ENCODE data around the gene COL4A1.

Gene COL4A1

DNA sequence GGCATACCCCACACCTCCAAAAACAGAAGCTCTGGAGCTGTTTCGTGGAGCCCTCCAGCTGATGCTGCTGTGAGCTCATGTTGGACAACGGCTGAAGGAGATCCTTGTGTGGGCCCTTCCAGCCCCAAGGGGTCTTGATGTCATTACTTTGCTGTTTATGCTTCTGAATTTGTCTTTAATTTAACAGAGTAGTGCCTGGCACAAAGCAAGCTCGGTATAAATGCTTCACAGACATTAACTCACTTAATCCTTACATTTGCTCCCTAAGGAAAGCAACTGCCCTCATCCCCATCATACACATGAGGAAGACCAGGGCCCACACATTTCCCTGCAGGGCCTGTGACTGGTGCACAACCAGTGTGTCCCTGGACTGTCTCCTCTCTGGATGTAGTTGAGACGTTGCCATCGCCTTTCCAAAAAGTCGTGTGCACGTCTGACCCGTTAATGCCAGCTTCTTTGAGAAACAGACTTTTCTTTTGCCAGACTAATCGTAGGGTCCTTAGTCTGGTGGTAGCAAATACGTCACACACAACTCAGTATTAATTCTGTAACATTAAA lies 7.6 kb downstream of the COL4A1 start:
- intact Hi-C loops (cut with DNase I), result no loop called here
- no peak for DNase-seq

DNA sequence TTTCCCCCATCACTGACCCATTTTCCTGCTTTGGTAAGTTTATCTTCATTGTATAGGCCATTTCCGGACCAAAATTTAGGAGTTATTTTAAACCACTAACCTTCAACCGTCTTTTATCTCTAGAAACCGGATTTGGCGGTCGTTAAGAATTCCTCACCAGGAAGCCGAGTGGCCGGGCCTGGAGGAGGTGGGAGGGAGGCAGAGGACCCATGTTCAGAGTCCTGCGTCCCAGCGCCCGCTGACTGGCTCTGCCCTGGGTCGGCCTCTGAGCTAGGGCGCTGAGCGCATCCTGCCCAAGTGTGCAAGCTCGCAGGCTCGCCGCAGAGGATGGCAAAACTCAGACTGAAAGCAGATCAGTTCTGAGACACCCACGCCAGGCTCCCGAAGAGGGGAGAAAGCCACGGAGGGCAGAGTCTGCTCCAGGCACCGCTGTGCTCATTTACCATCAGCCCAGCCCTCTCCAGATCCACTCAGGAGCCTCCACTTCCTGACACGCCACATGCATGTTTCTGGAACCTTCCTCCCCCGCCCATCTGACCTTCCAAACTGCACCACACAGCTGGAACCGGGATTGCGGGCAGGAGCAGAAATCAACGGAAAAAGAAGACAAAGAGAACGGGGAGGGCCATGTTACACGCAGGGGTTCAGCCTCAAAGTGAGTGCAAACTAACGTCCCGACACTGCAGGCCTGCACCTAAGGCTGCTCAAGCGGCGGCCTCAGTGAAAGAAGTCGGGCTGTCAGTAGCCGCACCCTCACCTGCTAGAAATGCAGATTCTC lies 8.3 kb downstream of the COL4A1 start:
- no peak for DNase-seq
- intact Hi-C loops (cut with DNase I), result no loop called here

- no peak for DNase-seq
- intact Hi-C loops (cut with DNase I), result no loop called here
Measured at GRCh38 chr13:110297766-110298504, 9.0 kb downstream of the COL4A1 start.

DNA sequence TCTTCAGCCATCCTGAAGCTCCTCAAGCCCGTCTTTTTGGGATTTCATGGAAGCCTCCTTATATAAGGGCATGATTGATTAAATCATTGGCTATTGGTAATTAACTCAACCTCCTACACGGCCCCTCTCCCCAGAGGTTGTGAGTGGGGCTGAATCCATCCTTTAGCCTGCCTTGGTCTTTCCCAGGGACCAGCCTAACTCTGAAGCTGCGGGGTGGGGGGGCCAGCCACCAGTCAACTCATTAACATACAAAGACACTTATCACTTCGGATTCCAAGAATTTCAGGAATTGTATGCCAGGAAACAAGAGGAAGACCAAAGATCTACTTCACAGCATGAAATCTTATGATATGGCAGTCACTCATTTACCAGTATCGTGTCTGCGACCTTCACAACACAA lies 9.9 kb downstream of the COL4A1 start:
- intact Hi-C loops (cut with DNase I), result no loop called here
- DNase-seq, result no peak

- intact Hi-C loops (cut with DNase I), result no loop called here
- DNase-seq, result no peak
Measured at GRCh38 chr13:110294622-110295021, 12.3 kb downstream of the COL4A1 start.

GRCh38 chr13:110294146-110294545 lies 12.8 kb downstream of the COL4A1 start:
- no peak for DNase-seq

DNA sequence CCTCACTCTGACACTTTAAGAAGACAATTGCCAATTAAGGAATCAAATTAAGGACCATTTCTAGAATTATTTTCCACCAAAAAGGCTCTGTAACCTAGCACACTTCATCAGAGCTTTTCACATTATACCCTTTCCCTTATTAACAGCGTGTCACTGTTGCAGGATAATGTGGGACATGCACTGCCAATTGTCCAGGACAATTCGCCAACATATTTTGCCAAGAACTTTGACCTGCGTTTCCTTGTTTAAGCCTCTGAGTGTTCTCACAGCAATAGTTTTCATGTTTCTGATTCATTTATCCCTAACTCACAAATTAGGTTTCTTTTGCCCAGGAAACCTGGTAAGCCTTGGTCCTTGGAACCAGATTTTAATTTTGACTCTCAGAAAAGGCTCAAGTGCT lies 13.3 kb downstream of the COL4A1 start:
- DNase-seq, result no peak
- intact Hi-C loops (cut with DNase I), result no loop called here

More at GRCh38 chr13:110294146-110294545, 12.8 kb downstream of the COL4A1 start:
- intact Hi-C loops (cut with DNase I), result no loop called here

DNA sequence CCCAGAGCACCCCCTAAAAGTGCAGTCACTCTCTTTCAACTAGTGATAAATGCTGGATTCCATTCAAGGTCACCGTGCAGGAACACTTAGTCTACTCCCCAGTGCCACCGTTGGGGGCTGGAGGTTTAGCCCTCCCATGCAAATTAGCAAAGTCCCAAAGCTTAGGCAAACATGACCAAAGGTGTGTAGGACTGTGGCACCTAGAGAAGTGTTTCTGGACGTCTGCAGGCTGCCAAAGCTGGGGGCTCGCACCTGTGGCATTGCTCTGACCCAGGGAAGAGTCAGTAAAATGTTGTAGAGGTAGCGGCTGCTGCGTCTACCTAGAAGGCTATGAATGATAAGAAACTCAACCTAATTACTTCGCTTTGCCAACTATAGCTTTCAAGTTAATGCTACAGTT lies 13.9 kb downstream of the COL4A1 start:
- no peak for DNase-seq
- intact Hi-C loops (cut with DNase I), result no loop called here

DNA sequence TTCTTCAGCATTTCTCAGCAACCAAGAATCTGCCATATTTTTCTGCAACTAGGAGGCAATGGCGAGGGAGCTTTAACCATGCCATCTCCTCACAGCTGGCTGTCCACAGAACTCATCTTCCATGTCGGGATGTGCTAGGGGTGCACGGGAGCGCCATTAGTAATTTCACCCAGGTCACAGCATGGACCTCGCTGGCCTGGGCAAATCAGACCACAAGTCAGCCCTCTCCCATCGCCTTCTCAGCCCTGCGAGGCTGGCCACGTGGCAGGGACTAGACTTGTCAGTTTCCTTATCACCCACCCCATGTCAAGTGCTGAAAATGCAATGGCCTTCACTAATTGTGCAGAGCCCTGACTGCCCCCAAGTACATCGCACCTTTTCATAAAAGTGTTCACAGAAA lies 15.7 kb downstream of the COL4A1 start:
- intact Hi-C loops (cut with DNase I), result no loop called here
- no peak for DNase-seq

GRCh38 chr13:110290826-110291225 lies 16.1 kb downstream of the COL4A1 start:
- no peak for DNase-seq
- intact Hi-C loops (cut with DNase I), result no loop called here

GRCh38 chr13:110290153-110290552 lies 16.8 kb downstream of the COL4A1 start:
- no peak for DNase-seq
- intact Hi-C loops (cut with DNase I), result no loop called here

DNA sequence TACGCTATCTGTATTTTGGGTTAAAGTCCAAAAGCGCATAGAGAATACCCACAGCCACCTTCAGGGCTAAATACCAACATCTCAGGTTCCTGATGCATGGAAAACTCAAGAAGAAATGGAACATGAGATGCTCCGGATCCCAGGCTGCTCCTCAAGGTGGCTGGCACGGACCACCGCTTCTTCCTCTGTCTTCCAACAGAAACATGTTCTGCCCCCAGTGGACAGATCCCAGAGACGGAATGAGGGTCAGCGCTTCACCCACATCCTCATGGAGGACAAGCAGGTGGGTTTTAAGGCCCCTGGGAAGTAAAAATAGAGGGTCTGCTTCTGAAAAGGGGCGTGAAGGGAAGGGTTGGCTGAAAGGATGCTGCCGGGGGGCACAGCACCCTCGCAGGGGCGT lies 17.3 kb downstream of the COL4A1 start:
- DNase-seq, result no peak
- intact Hi-C loops (cut with DNase I), result no loop called here

DNA sequence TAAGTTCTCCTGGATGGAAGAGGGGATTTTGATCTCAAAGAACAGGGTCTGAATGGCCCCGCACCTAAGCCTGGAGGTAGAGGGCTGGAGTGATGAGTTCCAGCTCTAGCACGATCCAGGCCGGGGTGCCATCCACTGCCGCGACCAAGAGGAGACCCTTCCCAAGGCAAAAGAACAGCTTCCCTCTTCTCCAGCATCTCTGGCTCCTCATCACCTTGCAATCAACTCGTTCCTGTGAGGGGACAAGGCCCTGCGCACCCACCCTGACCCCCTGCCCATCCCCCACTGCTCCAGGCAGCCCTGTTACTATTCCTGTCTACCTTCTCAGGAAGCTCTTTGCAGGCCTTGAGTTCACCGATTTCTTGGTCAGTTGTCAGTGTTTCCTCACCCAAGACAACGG lies 17.8 kb downstream of the COL4A1 start:
- DNase-seq, result no peak
- intact Hi-C loops (cut with DNase I), result no loop called here

DNA sequence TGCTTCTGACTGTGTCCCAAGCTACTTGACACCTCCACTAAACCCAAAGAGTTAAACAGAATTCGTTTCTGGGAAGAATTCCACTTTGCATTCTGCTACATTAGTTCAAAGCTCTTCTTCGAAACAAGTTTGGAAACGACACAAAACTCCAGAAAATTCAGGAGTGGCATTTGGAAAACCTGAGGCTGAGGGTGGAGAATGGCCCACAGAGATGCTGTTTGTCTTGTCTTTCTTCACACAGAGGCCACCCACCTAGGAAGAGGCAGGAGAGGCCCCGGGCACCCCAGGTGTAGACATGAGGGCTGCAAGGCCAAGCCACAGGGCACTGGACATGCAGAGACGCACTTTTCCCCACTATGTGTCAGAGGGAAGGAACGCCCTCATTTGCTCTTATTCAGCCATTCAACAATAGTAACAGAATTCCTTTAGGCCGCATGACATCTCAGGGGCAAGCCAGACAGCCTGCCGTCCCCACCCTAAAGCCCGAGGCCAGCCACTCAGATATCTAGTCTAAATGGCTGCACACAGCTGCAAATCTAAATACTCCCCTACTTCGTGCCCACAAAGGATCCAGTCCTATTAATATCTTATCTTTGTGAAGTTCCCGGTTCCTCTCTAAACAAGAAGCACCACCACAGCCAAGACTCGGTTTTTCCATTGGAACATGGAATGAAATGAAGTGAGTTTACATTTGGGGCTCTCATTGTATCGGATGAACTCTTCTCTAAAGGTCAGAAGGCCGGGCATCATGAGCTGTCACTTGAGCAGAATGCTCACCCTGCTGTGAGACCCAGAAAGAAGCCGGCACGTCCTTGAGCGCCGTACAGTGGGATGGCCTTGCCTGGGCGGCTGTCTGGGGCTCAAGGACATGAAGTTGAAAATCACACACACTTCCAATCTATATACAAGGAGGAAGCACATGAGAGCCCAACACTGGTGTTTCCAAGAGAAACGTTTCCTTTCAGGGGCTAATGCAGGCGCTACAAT lies 19.8 kb downstream of the COL4A1 start:
- intact Hi-C loops (cut with DNase I), result no loop called here
- no peak for DNase-seq

DNA sequence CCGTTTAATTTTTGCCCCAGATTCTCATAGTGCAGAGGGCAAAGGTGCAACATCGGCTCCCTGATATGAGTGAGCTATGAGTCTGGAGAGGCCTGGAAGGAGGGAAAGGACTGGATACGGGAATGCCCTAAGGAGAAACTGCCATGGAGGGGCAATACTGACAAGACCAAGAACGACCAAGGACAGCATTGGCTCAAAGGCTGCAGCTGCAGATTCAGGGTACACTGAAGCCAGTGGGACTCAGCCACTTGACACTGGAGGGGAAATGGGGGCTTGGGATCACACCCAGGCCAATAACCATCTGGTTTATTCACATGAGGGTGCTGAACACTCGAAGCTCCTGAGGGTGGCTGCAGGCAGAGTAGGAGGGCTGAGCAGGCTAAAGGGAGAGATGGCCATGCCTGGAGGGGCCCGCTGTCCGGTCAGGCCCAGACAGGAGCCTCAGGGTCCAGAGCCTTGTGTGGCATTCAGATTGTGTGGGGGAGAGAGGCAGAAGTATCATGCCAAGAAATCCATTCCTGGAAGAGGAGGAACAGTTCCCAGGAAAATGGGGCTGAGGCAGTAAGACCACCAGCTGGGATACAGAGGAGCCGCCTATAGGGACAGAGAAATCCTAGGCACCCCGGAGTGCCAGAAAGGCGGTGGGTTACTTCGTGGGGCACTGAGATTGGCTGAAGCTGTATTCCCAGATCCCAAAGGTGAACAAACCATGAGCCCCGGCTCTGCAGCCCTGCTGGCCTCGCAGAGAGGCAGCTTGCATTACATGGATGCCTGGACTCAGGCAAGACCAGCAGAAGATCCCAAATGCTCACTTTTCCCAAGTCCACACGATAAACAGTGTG lies 20.7 kb downstream of the COL4A1 start:
- intact Hi-C loops (cut with DNase I), result no loop called here
- DNase-seq, result no peak

DNA sequence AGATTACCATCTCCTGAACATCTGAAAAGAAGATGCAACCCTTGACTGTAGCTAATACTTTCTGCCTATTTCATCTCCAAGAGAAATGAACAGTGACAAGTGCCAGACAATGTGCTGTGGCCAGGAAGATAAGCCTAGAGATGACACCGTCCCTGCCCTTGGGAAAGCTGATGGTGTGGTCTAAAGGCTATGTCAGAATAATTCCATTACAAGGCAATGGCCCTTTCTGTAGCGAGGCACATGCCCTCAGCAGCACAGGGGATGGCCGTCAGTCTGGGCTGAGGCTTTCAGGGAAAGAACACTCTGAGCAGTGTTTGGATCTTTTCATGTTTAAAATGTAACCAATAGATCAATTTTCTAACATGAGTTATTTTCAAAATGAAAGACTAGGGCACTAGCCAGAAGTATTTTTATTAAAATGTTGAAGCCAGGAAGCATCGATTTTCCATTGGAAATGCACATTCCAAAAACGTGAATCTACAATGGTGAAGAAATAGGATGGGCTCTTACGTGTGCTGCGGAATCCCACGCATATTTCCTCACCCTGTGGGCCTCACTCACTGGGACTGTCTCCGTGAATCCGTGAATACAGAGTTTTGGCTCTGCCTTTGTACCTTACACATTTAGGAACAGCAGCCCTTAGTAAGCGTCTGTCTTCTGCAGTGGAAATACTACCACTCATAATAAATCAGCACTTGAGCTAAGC lies 22.0 kb downstream of the COL4A1 start:
- DNase-seq, result no peak

GRCh38 chr13:110283736-110284517 lies 23.0 kb downstream of the COL4A1 start:
- intact Hi-C loops (cut with DNase I), result no loop called here
- DNase-seq, result no peak

More for the DNA sequence above, 22.0 kb downstream of the COL4A1 start:
- intact Hi-C loops (cut with DNase I), result no loop called here

DNA sequence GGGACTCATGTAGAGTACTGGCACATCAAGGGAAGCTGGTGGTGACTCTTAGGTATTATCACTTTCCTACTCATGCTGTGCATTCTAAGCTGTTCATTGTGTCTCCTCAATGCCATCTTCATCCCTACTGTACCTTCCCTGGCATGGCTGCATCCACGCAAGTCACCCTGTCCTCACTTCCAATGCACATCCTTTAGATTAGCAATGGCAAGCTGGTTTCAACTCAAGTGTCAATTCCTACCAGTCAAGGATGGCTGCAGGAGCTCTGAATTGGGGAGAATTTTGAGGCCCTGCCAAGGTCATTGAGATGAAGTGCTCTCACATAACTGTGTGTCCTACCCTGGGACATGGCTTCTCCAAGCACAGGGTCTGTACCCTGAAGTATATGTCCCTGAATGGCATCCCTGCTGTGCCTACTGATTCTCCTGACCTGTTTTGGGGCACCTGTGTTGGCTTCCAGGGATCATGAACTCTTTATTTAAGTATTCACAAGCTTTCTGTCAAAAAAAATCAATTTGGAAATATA lies 24.6 kb downstream of the COL4A1 start:
- intact Hi-C loops (cut with DNase I), result no loop called here
- no peak for DNase-seq
